Fibroblast of lung (primary cell): ENCODE results near the gene TPT1. TPM values are rescaled to one million over a fixed set of nuclear protein-coding genes. Genes with fewer than 3 reads are reported as not detected.

Experiments
- DNase-seq, 2 donors: peaks; one replicate each; pipeline versions ENCODE4 v3.0.0 to v3.0.0-alpha.2; 2010; ENCODE audit warnings: low read depth in 2 of 2
- H2AFZ ChIP-seq: 2 replicates; pipeline ENCODE4 v1.5.1; 2012; ENCODE audit warnings: low read length, control low read depth, inconsistent platforms
- H3K27ac ChIP-seq: 2 replicates; pipeline ENCODE4 v1.5.1; 2011; ENCODE audit warnings: low read length, control low read depth; ENCODE audit not compliant: insufficient read depth
- H3K27me3 ChIP-seq: 2 replicates; pipeline ENCODE4 v1.5.1; 2011; ENCODE audit warnings: mild to moderate bottlenecking, low read length; ENCODE audit not compliant: control insufficient read depth, insufficient read depth
- H3K36me3 ChIP-seq: 2 replicates; pipeline ENCODE4 v1.5.1; 2011; ENCODE audit warnings: low read length; ENCODE audit not compliant: control insufficient read depth, insufficient read depth
- H3K4me1 ChIP-seq: 2 replicates; pipeline ENCODE4 v1.5.1; 2011; ENCODE audit warnings: low read length; ENCODE audit not compliant: control insufficient read depth, insufficient read depth; ENCODE audit errors: extremely low read depth
- H3K4me2 ChIP-seq: 2 replicates; pipeline ENCODE4 v1.5.1; 2011; ENCODE audit warnings: low read length, control low read depth; ENCODE audit not compliant: insufficient read depth; ENCODE audit errors: extremely low read depth
- H3K4me3 ChIP-seq, 4 experiments: fragments of 200-600 bp in 1 of 4; sonication (generic) in 1 of 4; replicated peaks in 1 of 4; 2 replicates each; pipeline ENCODE4 v1.5.1; 2011 to 2016; ENCODE audit warnings: low read length in 4 of 4, low read depth in 3 of 4, mild to moderate bottlenecking in 3 of 4, control low read depth in 2 of 4, inconsistent platforms in 1 of 4, mixed read lengths in 1 of 4; ENCODE audit not compliant: insufficient read depth in 1 of 4; ENCODE audit errors: control extremely low read depth in 1 of 4
- H3K79me2 ChIP-seq: 2 replicates; pipeline ENCODE4 v1.5.1; 2012; ENCODE audit warnings: mild to moderate bottlenecking, low read length, inconsistent platforms; ENCODE audit not compliant: control insufficient read depth, insufficient read depth
- H3K9ac ChIP-seq: 2 replicates; pipeline ENCODE4 v1.5.1; 2011; ENCODE audit warnings: mild to moderate bottlenecking, low read length, control low read depth; ENCODE audit not compliant: insufficient read depth
- H3K9me3 ChIP-seq: 2 replicates; pipeline ENCODE4 v1.5.1; 2012; ENCODE audit warnings: low read depth, low read length; ENCODE audit not compliant: control insufficient read depth, insufficient read depth
- H4K20me1 ChIP-seq: 2 replicates; pipeline ENCODE4 v1.5.1; 2011; ENCODE audit warnings: low read length; ENCODE audit not compliant: control insufficient read depth, insufficient read depth; ENCODE audit errors: extremely low read depth
- CTCF ChIP-seq, 2 donors: IDR thresholded peaks in 1 of 2; conservative IDR thresholded peaks in 1 of 2; 1 replicate in 1 of 2; 2 replicates in 1 of 2; pipeline ENCODE4 v1.5.1; 2011 to 2012; ENCODE audit warnings: low read length in 2 of 2, control low read depth in 1 of 2, inconsistent platforms in 1 of 2, low read depth in 1 of 2, mild to moderate bottlenecking in 1 of 2
- EZH2 ChIP-seq: IDR thresholded peaks from 2 replicates; pipeline ENCODE4 v1.5.1; 2012; ENCODE audit warnings: low read length, control low read depth, mild to moderate bottlenecking; ENCODE audit errors: missing control alignments
- polyA plus RNA-seq, 2 donors: library from polyadenylated mRNA; depleted of rRNA in 1 of 2; stranded (reverse) in 1 of 2; unstranded in 1 of 2; fragments of >200 nt; gene quantifications; 2 replicates each; pipeline ENCODE4 v1.2.1, GENCODE V29; 2011 to 2012; ENCODE audit warnings: missing spikeins in 1 of 2
- total RNA-seq: library from RNA; depleted of rRNA; stranded (reverse); fragments of >200 nt; gene quantifications from 2 replicates; pipeline ENCODE4 v1.2.1, GENCODE V29; 2014

The TPT1 gene
- total and polyA plus RNA-seq, 2 donors (not counting 1 experiment from before 2014, with no cell fraction given) = 2,237 to 5,502 TPM

GRCh38 chr13:45327253-45327955, 13.6 kb downstream of the TPT1 start:
- Histone ChIP-seq H3K4me3 (no peak overlapping the region), H3K9ac (no peak overlapping the region), H3K4me1 (peaks cover 18% of the 10 kb centered on the region), H4K20me1 (no peaks in the 10 kb centered on the region), H2AFZ (no peak overlapping the region), H3K27ac (no peak overlapping the region), H3K79me2 (no peaks in the 10 kb centered on the region), H3K27me3 (no peaks in the 10 kb centered on the region), H3K4me2 (no peak overlapping the region), H3K9me3 (no peaks in the 10 kb centered on the region), H3K36me3 (no peaks in the 10 kb centered on the region)
- TF ChIP-seq CTCF (conservative IDR thresholded peaks at IDR 0.05 in 1 of 2, IDR thresholded peaks at IDR 0.05 in 1 of 2; ENCODE audit: low read depth in 1 of 2, low read length in 2 of 2) = no peak
- no peak for TF ChIP-seq EZH2
- no peak for DNase-seq

- Histone ChIP-seq H3K9me3 (no peaks in the 10 kb centered on the region), H3K27me3 (no peaks in the 10 kb centered on the region), H3K4me1 (peaks cover 16% of the 10 kb centered on the region), H3K36me3 (no peaks in the 10 kb centered on the region), H2AFZ (no peak overlapping the region), H3K4me3 (no peak overlapping the region), H3K4me2 (peak overlapping the region; percentile 30), H3K79me2 (no peaks in the 10 kb centered on the region), H3K9ac (no peak overlapping the region), H3K27ac (peak overlapping the region; percentile 78), H4K20me1 (no peaks in the 10 kb centered on the region)
- peak; percentile 88 to 91 for DNase-seq
- no peak for TF ChIP-seq EZH2
- no peak for TF ChIP-seq CTCF (conservative IDR thresholded peaks at IDR 0.05 in 1 of 2, IDR thresholded peaks at IDR 0.05 in 1 of 2; ENCODE audit: low read depth in 1 of 2, low read length in 2 of 2)
These were observed 15.2 kb downstream of the TPT1 start for GRCh38 chr13:45325806-45326205.

- no peak overlapping the region for H3K27ac ChIP-seq
- no peaks in the 10 kb centered on the region for H3K9me3 ChIP-seq
- H3K4me3 ChIP-seq = no peak overlapping the region
- no peak for DNase-seq
- H3K9ac ChIP-seq = no peak overlapping the region
- peaks cover 9% of the 10 kb centered on the region for H3K4me1 ChIP-seq
- TF ChIP-seq EZH2 = no peak
- TF ChIP-seq CTCF (conservative IDR thresholded peaks at IDR 0.05 in 1 of 2, IDR thresholded peaks at IDR 0.05 in 1 of 2; ENCODE audit: low read depth in 1 of 2, low read length in 2 of 2) = no peak
- H3K27me3 ChIP-seq = no peaks in the 10 kb centered on the region
- no peaks in the 10 kb centered on the region for H3K79me2 ChIP-seq
- no peaks in the 10 kb centered on the region for H4K20me1 ChIP-seq
- H3K4me2 ChIP-seq = no peak overlapping the region
- H3K36me3 ChIP-seq = no peaks in the 10 kb centered on the region
- H2AFZ ChIP-seq = no peak overlapping the region
These were observed 19.9 kb downstream of the TPT1 start for GRCh38 chr13:45320876-45321629.
